ENCODE measurements around the gene TRMT10B. TPM values are rescaled to one million over a fixed set of nuclear protein-coding genes. Genes with fewer than 3 reads are reported as not detected.

The TRMT10B gene
- total and polyA plus RNA-seq, 2 of the 13 experiments (the other 11 are each of a cell fraction or from before 2014, with no cell fraction given), result 3.1 to 3.9 TPM

DNA sequence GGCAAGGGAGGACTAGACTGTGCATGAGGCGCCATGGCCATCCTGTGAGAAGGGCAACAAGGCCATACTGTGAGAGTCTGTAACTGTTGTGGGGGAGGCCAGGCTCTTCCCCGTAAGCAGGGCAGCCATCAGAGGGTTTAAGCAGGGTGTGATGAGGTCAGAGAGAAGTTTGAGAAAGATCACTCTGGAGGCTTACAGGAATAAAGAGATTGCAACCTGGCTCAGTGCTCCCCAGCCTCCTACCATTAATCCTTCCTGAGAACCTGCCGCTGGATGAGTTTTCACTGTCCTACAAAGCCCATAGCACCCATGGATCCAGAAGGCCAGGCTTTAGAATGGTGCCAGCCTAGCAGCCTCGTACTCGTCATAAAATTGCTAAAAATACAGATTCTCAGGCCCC, 14.4 kb upstream of the TRMT10B start:
- POLR2A ChIA-PET, result no interaction called here
- intact Hi-C loops (cut with micrococcal nuclease; ENCODE audit: unreplicated experiment), result no loop called here

More for the DNA sequence above, 14.4 kb upstream of the TRMT10B start:
- BruUV-seq (replicated peaks), result no TSS peak
- Histone ChIP-seq H2AFZ (ENCODE audit: low read length) (no peak overlapping the region), H3K79me2 (ENCODE audit: insufficient read depth, low read length) (no peaks in the 10 kb centered on the region), H4K20me1 (ENCODE audit: insufficient read depth, low read length) (no peaks in the 10 kb centered on the region), H3K4me3 (replicated peaks in 1 of 3; ENCODE audit: insufficient read depth in 1 of 3, low read depth in 2 of 3, low read length in 3 of 3) (no peak overlapping the region), H3K9ac (ENCODE audit: insufficient read depth, low read depth, low read length) (no peak overlapping the region), H3K27ac (ENCODE audit: extremely low read length, insufficient read depth, low read length) (no peak overlapping the region), H3K4me1 (ENCODE audit: insufficient read depth, low read length) (no peaks in the 10 kb centered on the region), H3K36me3 (replicated peaks in 1 of 2; ENCODE audit: control insufficient read depth in 1 of 2, insufficient read depth in 2 of 2, low read length in 2 of 2) (no peaks in the 10 kb centered on the region), H3K9me3 (ENCODE audit: low read length) (no peaks in the 10 kb centered on the region), H3K4me2 (ENCODE audit: low read depth, low read length) (no peak overlapping the region), H3K27me3 (ENCODE audit: control insufficient read depth in 1 of 2, insufficient read depth in 2 of 2, low read length in 2 of 2) (peaks cover 0 to 54% of the 10 kb centered on the region in 2 experiments; a peak in 3 of 5 replicates)
- FAIRE-seq (no peak), DNase-seq (ENCODE audit: low spot score) (no peak), ATAC-seq (no peak)
- 41% methylated on average over 4 of the region's 5 CpGs for WGBS (ENCODE audit: low lambda C conversion rate)
- TF ChIP-seq ATF4 (CRISPR knock-in tag; IDR thresholded peaks at IDR 0.05), result no peak
- TF ChIP-seq FOXA3 (CRISPR knock-in tag; IDR thresholded peaks at IDR 0.05), result no peak
- no peak for TF ChIP-seq REXO4 (CRISPR knock-in tag; IDR thresholded peaks at IDR 0.05; ENCODE audit: borderline replicate concordance)
- TF ChIP-seq RXRA (CRISPR knock-in tag; IDR thresholded peaks at IDR 0.05), result no peak
- TF ChIP-seq, protein P1, sequence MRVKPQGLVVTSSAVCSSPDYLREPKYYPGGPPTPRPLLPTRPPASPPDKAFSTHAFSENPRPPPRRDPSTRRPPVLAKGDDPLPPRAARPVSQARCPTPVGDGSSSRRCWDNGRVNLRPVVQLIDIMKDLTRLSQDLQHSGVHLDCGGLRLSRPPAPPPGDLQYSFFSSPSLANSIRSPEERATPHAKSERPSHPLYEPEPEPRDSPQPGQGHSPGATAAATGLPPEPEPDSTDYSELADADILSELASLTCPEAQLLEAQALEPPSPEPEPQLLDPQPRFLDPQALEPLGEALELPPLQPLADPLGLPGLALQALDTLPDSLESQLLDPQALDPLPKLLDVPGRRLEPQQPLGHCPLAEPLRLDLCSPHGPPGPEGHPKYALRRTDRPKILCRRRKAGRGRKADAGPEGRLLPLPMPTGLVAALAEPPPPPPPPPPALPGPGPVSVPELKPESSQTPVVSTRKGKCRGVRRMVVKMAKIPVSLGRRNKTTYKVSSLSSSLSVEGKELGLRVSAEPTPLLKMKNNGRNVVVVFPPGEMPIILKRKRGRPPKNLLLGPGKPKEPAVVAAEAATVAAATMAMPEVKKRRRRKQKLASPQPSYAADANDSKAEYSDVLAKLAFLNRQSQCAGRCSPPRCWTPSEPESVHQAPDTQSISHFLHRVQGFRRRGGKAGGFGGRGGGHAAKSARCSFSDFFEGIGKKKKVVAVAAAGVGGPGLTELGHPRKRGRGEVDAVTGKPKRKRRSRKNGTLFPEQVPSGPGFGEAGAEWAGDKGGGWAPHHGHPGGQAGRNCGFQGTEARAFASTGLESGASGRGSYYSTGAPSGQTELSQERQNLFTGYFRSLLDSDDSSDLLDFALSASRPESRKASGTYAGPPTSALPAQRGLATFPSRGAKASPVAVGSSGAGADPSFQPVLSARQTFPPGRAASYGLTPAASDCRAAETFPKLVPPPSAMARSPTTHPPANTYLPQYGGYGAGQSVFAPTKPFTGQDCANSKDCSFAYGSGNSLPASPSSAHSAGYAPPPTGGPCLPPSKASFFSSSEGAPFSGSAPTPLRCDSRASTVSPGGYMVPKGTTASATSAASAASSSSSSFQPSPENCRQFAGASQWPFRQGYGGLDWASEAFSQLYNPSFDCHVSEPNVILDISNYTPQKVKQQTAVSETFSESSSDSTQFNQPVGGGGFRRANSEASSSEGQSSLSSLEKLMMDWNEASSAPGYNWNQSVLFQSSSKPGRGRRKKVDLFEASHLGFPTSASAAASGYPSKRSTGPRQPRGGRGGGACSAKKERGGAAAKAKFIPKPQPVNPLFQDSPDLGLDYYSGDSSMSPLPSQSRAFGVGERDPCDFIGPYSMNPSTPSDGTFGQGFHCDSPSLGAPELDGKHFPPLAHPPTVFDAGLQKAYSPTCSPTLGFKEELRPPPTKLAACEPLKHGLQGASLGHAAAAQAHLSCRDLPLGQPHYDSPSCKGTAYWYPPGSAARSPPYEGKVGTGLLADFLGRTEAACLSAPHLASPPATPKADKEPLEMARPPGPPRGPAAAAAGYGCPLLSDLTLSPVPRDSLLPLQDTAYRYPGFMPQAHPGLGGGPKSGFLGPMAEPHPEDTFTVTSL (CRISPR knock-in tag; IDR thresholded peaks at IDR 0.05; ENCODE audit: borderline replicate concordance), result no peak
- no peak for TF ChIP-seq ARID4A (CRISPR knock-in tag; IDR thresholded peaks at IDR 0.05; ENCODE audit: borderline replicate concordance)
- no peak for TF ChIP-seq EP300 (IDR thresholded peaks at IDR 0.05; ENCODE audit: low read depth in 2 of 2, low read length in 2 of 2)
- TF ChIP-seq EP300 (CRISPR knock-in tag; IDR thresholded peaks at IDR 0.05; ENCODE audit: borderline replicate concordance), result no peak
- no peak for TF ChIP-seq ZNF713 (CRISPR knock-in tag; IDR thresholded peaks at IDR 0.05)
- TF ChIP-seq PLRG1 (conservative IDR thresholded peaks at IDR 0.05), result no peak
- CTCF ChIA-PET (ENCODE audit: low intra/inter-chr PET ratio, low total read pairs), result no interaction called here
- in situ Hi-C loops (cut with HindIII; ENCODE audit: extremely low pct_ligation_motif_present, low pct_unique_long_range_greater_than_20kb), result loop anchor here (25.0 kb wide), 1 partner anchor 252 kb away; the partner anchor contains the start of gene POLR1E
